Ectodermal cell (in vitro differentiated cells): ENCODE measurements around the gene EML4.

Source experiments
- H3K27ac ChIP-seq: 2 replicates; pipeline ENCODE4 v1.7.0; 2013; ENCODE audit warnings: mild to moderate bottlenecking, low read depth, low read length; ENCODE audit not compliant: insufficient read depth, poor library complexity, severe bottlenecking
- H3K27me3 ChIP-seq: 2 replicates; pipeline ENCODE4 v1.7.0; 2013; ENCODE audit warnings: mild to moderate bottlenecking, low read length; ENCODE audit not compliant: insufficient read depth, control insufficient read depth, poor library complexity, severe bottlenecking
- H3K36me3 ChIP-seq: one replicate; pipeline ENCODE4 v1.7.0; 2013; ENCODE audit warnings: low read length; ENCODE audit not compliant: control insufficient read depth, insufficient read depth
- H3K4me1 ChIP-seq: one replicate; pipeline ENCODE4 v1.7.0; 2013; ENCODE audit warnings: low read length; ENCODE audit not compliant: control insufficient read depth, insufficient read depth
- H3K4me3 ChIP-seq: 2 replicates; pipeline ENCODE4 v1.7.0; 2013; ENCODE audit warnings: low read depth, low read length, control low read depth; ENCODE audit not compliant: insufficient read depth
- H3K9me3 ChIP-seq: 2 replicates; pipeline ENCODE4 v1.7.0; 2013; ENCODE audit warnings: mild to moderate bottlenecking, low read length, moderate library complexity; ENCODE audit not compliant: control insufficient read depth
- WGBS, 2 experiments: methylation state at CpG; one replicate each; pipeline ENCODE4 v1.1.7; 2013; ENCODE audit warnings: missing lambda C conversion rate in 2 of 2; 5-methylcytosine and 5-hydroxymethylcytosine counted together

The EML4 gene

DNA sequence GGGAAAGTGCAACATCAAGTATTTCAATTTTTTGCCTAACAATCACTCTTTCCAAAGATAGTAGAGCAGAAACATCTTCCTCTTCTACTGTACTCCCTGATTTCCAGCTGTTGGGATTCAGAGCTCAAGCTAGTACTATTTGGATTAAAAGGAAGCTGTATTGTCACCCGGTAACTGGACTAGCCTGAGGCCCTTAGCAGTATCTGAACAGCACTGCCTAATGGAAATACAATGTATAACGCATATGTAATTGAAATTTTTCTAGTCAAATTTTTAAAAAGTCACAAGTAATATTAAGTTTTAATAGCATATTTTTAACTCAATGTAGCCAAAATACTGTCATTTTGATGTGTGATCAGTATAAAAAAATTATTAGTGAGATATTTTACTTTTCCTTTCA, 105.7 kb downstream of the EML4 start:
- Histone ChIP-seq H3K27me3 (no peaks in the 10 kb centered on the region), H3K27ac (no peak overlapping the region), H3K4me1 (no peaks in the 10 kb centered on the region), H3K9me3 (no peaks in the 10 kb centered on the region), H3K36me3 (peaks cover 3% of the 10 kb centered on the region), H3K4me3 (no peak overlapping the region)
- WGBS, 2 experiments = 86 to 91% methylated on average over 1 to 2 of the region's 2 CpGs

DNA sequence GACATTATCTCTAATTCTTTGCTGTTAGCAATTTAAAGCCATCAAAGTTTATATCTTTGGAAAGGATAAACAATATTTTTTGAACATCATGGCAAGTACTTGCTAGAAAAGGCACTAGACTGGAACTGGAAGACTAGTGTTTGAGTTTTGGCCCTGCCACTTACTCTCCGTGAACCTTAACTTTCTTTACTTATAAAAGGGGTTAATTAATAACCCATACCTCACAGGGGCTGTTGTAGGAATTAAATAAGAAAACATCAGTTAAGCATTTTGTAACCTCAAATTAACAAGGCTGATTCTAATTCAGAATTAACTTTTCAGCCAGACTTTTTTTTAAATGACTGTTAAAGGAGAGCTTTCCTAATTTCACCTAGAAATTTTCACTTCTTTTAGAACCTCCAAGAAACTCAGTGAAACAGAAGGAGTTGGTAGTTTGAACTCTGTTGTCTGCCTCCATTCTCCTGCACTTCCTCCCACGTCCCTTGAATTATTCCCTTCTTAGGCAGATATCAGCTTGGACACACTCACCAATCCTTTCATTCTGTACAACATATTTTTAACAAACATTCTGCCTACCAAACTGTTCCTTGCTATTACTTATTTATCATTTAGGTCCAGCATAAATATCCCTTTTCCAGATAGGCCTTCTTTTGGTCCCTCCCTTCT, 112.4 kb downstream of the EML4 start:
- WGBS, 2 experiments = 87 to 90% methylated on average over 2 of the region's 2 CpGs
- Histone ChIP-seq H3K36me3 (peaks cover 3% of the 10 kb centered on the region), H3K27ac (no peak overlapping the region)

DNA sequence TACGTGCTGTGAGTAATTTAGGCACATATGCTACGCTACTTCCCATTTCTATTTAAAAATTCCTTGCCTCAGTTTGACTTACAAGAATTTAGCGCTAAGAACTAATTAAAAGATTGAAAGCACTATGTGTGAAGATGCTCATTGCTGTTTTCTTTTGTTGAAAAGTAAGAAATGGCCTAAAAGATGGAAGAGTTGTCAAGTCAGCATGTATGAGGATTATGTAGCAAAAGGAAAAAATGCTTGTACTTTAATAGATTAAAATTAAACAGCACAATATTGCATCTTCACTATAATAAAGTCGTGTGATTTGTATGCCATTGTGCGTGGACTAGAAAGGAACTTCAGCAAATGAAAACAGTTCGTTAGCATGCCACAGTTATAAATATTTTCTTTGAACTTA, 114.9 kb downstream of the EML4 start:
- 96 to 100% methylated on average over 5 to 6 of the region's 6 CpGs for WGBS, 2 experiments
- no peaks in the 10 kb centered on the region for H3K4me1 ChIP-seq
- H3K27me3 ChIP-seq = no peaks in the 10 kb centered on the region
- H3K27ac ChIP-seq = no peak overlapping the region
- H3K4me3 ChIP-seq = no peak overlapping the region
- no peaks in the 10 kb centered on the region for H3K9me3 ChIP-seq
- no peaks in the 10 kb centered on the region for H3K36me3 ChIP-seq

More for the DNA sequence above, 112.4 kb downstream of the EML4 start:
- Histone ChIP-seq H3K4me1 (no peaks in the 10 kb centered on the region), H3K9me3 (no peaks in the 10 kb centered on the region), H3K27me3 (no peaks in the 10 kb centered on the region), H3K4me3 (no peak overlapping the region)

DNA sequence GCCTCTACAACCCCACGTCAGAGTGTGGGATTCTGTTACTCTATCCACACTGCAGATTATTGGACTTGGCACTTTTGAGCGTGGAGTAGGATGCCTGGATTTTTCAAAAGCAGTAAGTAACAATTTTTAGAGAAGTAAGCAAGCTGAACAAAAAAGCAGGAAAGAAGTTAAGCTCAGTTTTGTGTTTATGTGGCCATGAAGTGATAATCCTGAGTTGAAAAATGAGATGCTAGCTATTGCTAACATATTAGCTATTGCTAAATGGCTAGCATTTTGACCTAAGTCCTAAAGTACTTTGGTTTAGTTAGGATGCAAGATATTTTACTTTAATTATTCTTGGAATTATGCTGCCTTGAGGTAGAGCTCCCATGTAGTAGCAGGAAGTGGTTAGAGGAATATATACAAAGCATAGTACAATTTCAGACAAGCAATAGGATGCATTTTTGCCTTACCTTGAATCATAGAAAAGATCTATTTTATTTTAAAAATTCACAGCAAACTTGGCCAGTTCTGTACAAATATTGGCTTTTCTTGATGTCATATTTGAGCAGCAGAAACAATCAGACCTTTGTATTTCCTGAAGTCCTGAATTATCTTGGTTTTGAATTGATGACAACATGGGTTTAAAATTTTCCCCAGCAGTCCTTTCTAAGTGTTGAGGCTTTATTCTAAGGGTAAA, 117.3 kb downstream of the EML4 start:
- WGBS, 2 experiments = 92 to 93% methylated on average over 2 of the region's 2 CpGs
- no peaks in the 10 kb centered on the region for H3K36me3 ChIP-seq
- H3K4me3 ChIP-seq = no peak overlapping the region
- no peaks in the 10 kb centered on the region for H3K9me3 ChIP-seq
- no peaks in the 10 kb centered on the region for H3K27me3 ChIP-seq
- H3K4me1 ChIP-seq = no peaks in the 10 kb centered on the region
- H3K27ac ChIP-seq = no peak overlapping the region

DNA sequence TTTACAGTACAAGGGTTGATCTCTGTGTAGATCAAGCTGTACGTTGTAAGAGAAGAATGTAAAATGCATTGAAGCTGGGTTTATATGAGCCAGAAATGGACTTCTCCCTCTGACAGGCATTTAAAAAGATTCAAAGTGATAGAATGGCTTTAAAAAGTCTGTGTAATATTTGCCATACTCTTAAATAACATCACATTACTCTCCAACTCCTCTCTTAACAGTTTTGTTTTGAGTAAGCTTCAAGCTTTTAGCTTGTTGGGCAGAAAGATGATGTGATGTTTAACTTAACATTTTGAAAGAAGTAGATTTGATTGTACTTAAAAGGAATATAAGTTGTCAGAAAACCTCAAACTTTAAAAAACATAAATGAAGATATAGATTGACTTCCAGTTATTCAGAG, 119.7 kb downstream of the EML4 start:
- peaks cover 7% of the 10 kb centered on the region for H3K36me3 ChIP-seq
- no peaks in the 10 kb centered on the region for H3K27me3 ChIP-seq
- no peaks in the 10 kb centered on the region for H3K9me3 ChIP-seq
- H3K4me1 ChIP-seq = no peaks in the 10 kb centered on the region
- WGBS, 2 experiments = 78 to 100% methylated on average over 1 of the region's 1 CpG
- H3K4me3 ChIP-seq = no peak overlapping the region
- no peak overlapping the region for H3K27ac ChIP-seq

DNA sequence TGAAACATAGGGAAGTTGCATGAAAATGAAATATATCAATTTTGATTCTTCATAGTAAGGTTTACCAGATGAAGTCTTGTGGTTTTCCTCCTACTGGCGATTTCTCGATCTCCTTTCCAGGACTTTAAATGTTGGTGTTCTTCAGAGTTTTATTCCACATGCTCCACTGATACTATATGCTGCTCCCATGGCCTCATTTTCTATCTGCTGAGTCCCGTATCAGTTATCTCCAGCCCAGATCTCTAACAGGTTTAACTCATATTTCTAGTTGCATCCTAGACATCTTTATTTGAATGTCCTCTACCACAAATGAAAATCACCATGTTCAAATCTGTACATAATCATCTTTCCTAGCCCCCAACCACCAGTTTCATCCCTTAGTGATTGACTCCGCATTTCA, 120.1 kb downstream of the EML4 start:
- Histone ChIP-seq H3K9me3 (no peaks in the 10 kb centered on the region), H3K4me3 (no peak overlapping the region), H3K27me3 (no peaks in the 10 kb centered on the region), H3K4me1 (no peaks in the 10 kb centered on the region), H3K27ac (no peak overlapping the region), H3K36me3 (peaks cover 7% of the 10 kb centered on the region)
- WGBS, 2 experiments = 95 to 99% methylated on average over 4 of the region's 4 CpGs

DNA sequence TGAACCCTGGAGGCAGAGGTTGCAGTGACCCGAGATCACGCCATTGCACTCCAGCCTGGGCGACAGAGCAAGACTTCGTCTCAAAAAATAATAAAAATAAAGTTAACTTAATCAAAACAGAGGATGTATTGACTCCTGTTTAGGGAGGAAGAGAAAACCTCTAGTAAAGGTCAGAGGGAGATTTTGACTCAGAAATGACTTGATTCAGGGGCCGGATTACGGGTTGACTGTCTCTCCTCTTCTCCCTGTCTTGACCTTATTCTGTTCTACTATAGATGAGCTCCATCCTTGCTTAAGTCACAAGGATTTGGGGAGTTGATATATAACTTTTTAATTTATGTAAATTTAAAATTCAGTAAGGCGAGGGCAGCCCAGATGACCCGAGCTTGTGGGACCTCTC, 120.9 kb downstream of the EML4 start:
- no peaks in the 10 kb centered on the region for H3K4me1 ChIP-seq
- no peaks in the 10 kb centered on the region for H3K9me3 ChIP-seq
- H3K27me3 ChIP-seq = no peaks in the 10 kb centered on the region
- peaks cover 9% of the 10 kb centered on the region for H3K36me3 ChIP-seq
- no peak overlapping the region for H3K4me3 ChIP-seq
- H3K27ac ChIP-seq = no peak overlapping the region
- 94% methylated on average over 6 to 8 of the region's 8 CpGs for WGBS, 2 experiments

DNA sequence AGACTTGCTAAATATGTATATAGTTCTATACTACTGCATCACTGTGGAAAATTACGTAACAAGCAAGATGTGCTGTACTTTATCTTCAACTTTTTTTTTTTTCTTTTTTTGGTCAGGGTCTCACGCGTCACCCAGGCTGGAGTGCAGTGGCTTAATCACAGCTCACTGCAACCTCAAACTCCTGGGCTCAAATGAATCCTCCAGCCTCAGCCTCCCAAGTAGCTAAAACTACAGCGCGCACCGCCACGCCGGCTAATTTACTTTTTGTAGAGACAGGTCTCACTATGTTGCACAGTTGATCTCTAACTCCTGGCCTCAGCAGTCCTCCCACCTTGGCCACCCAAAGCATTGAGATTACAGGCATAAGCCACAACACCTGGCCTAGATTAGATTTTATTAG, 123.9 kb downstream of the EML4 start:
- WGBS, 2 experiments = 94 to 97% methylated on average over 8 of the region's 8 CpGs
- Histone ChIP-seq H3K27ac (no peak overlapping the region), H3K4me1 (no peaks in the 10 kb centered on the region), H3K4me3 (no peak overlapping the region), H3K9me3 (no peaks in the 10 kb centered on the region), H3K36me3 (peaks cover 28% of the 10 kb centered on the region), H3K27me3 (no peaks in the 10 kb centered on the region)

DNA sequence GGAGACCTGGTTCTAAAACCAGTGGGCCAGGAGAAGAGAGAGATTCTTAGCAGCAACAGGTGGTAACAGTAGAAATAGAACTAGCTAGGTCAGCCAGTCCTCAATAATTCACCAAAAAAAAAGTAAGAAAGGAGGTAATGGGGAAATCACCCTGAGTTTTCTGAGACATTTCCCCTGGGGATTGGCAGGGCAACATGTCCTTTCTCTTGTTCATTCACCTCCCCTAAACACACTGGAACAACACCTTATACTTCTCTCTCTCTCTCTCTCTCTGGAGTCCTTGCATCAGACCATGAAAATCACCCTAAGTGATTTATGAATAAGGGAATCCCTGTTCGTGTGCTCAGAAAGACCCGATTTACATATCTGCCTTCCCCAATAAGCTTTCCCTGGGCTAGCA, 127.1 kb downstream of the EML4 start:
- no peaks in the 10 kb centered on the region for H3K27me3 ChIP-seq
- 94 to 97% methylated on average over 2 of the region's 2 CpGs for WGBS, 2 experiments
- no peak overlapping the region for H3K4me3 ChIP-seq
- H3K9me3 ChIP-seq = no peaks in the 10 kb centered on the region
- no peak overlapping the region for H3K27ac ChIP-seq
- peaks cover 29% of the 10 kb centered on the region for H3K36me3 ChIP-seq
- no peaks in the 10 kb centered on the region for H3K4me1 ChIP-seq

DNA sequence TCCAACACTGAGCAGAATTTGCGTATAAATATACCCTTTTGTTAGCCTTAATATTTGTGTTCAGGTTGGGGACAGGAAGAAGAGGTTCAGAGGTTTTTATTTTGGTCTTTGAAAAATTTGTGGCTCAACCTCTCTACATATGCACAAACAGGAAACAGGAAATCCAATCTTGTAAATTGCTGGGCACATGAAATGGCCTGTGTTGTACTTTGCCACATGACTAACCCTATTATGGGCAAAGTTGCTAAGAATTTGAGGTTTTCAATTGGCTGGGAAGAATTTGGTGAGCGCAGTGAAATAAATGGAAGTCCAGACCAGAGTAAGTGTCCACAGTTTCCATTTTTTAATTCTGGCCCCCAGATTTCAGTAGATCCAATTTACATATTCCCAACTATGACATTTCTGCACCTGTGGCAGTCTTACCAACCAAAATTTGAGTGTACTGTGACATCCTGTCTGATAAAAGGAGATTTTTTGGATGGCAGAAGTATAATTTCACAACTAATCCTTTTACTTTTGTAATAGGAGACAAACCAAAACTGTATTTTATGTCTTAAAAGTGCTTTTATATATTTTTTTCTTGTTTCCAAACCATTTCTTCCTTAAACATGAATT, 128.3 kb downstream of the EML4 start:
- H3K36me3 ChIP-seq = peaks cover 29% of the 10 kb centered on the region
- WGBS, 2 experiments = 91 to 97% methylated on average over 2 of the region's 2 CpGs

More for the DNA sequence above, 128.3 kb downstream of the EML4 start:
- H3K27me3 ChIP-seq = no peaks in the 10 kb centered on the region
- H3K27ac ChIP-seq = no peak overlapping the region
- H3K4me3 ChIP-seq = no peak overlapping the region
- H3K4me1 ChIP-seq = no peaks in the 10 kb centered on the region
- H3K9me3 ChIP-seq = no peaks in the 10 kb centered on the region
